ENCODE data around the gene CASP3. TPM values are rescaled to one million over a fixed set of nuclear protein-coding genes. Genes with fewer than 3 reads are reported as not detected.
"Not testable (repeated sequence)": the region's sequence is repeated elsewhere in the genome, so short reads cannot be mapped to it uniquely, and the experiment has no call there.

CASP3 gene
- total RNA-seq, 1 donor from 2014 or later, result 40.8 TPM

- TF ChIP-seq CTCF (conservative IDR thresholded peaks at IDR 0.05), result no peak
- H3K27ac Mint-ChIP-seq, result no peak overlapping the region
- peaks cover 5% of the 10 kb centered on the region for H3K4me1 Mint-ChIP-seq (ENCODE audit: unreplicated experiment)
- H3K9me3 Mint-ChIP-seq, result peaks cover 5% of the 10 kb centered on the region
- H3K27me3 Mint-ChIP-seq, result no peaks in the 10 kb centered on the region
- H3K36me3 Mint-ChIP-seq, result no peaks in the 10 kb centered on the region
- no peak overlapping the region for H3K4me3 Mint-ChIP-seq
- DNase-seq (ENCODE audit: extremely low spot score, unreplicated experiment), result no peak
Measured at GRCh38 chr4:184616633-184617551, 32.4 kb downstream of the CASP3 start.

- not testable (repeated sequence) for H3K27ac Mint-ChIP-seq, H3K9me3 Mint-ChIP-seq, H3K4me3 Mint-ChIP-seq
Measured at GRCh38 chr4:184616168-184616567, 33.1 kb downstream of the CASP3 start.

GRCh38 chr4:184614509-184614908 is 34.7 kb downstream of the CASP3 start:
- H3K4me1 Mint-ChIP-seq (ENCODE audit: unreplicated experiment), result no peaks in the 10 kb centered on the region
- no peaks in the 10 kb centered on the region for H3K27me3 Mint-ChIP-seq
- DNase-seq (ENCODE audit: extremely low spot score, unreplicated experiment), result no peak
- no peak overlapping the region for H3K4me3 Mint-ChIP-seq
- no peak for TF ChIP-seq CTCF (conservative IDR thresholded peaks at IDR 0.05)
- H3K9me3 Mint-ChIP-seq, result peaks cover 5% of the 10 kb centered on the region
- H3K27ac Mint-ChIP-seq, result no peak overlapping the region
- H3K36me3 Mint-ChIP-seq, result no peaks in the 10 kb centered on the region

More at GRCh38 chr4:184616168-184616567, 33.1 kb downstream of the CASP3 start:
- not testable (repeated sequence) for H3K27me3 Mint-ChIP-seq; DNase-seq (ENCODE audit: extremely low spot score, unreplicated experiment); H3K4me1 Mint-ChIP-seq (ENCODE audit: unreplicated experiment); H3K36me3 Mint-ChIP-seq

- no peak overlapping the region for H3K27ac Mint-ChIP-seq
Measured at GRCh38 chr4:184613405-184613804, 35.8 kb downstream of the CASP3 start.

GRCh38 chr4:184612074-184612473 is 37.2 kb downstream of the CASP3 start:
- Mint-ChIP-seq H3K27ac (no peak overlapping the region), H3K4me3 (no peak overlapping the region), H3K36me3 (no peaks in the 10 kb centered on the region), H3K9me3 (peaks cover 5% of the 10 kb centered on the region), H3K27me3 (no peaks in the 10 kb centered on the region), H3K4me1 (ENCODE audit: unreplicated experiment) (no peaks in the 10 kb centered on the region)
- no peak for TF ChIP-seq CTCF (conservative IDR thresholded peaks at IDR 0.05)
- no peak for DNase-seq (ENCODE audit: extremely low spot score, unreplicated experiment)

More at GRCh38 chr4:184613405-184613804, 35.8 kb downstream of the CASP3 start:
- no peak for TF ChIP-seq CTCF (conservative IDR thresholded peaks at IDR 0.05)
- DNase-seq (ENCODE audit: extremely low spot score, unreplicated experiment), result no peak
- H3K9me3 Mint-ChIP-seq, result peaks cover 5% of the 10 kb centered on the region
- H3K4me3 Mint-ChIP-seq, result no peak overlapping the region
- H3K4me1 Mint-ChIP-seq (ENCODE audit: unreplicated experiment), result no peaks in the 10 kb centered on the region
- H3K27me3 Mint-ChIP-seq, result no peaks in the 10 kb centered on the region
- no peaks in the 10 kb centered on the region for H3K36me3 Mint-ChIP-seq

GRCh38 chr4:184607429-184607828 is 41.8 kb downstream of the CASP3 start:
- not testable (repeated sequence) for DNase-seq (ENCODE audit: extremely low spot score, unreplicated experiment); H3K27ac Mint-ChIP-seq; H3K36me3 Mint-ChIP-seq; H3K27me3 Mint-ChIP-seq; H3K4me3 Mint-ChIP-seq; H3K4me1 Mint-ChIP-seq (ENCODE audit: unreplicated experiment)
- H3K9me3 Mint-ChIP-seq, result peaks cover 18% of the 10 kb centered on the region

GRCh38 chr4:184602857-184603256 is 46.4 kb downstream of the CASP3 start:
- H3K27ac Mint-ChIP-seq; H3K4me1 Mint-ChIP-seq (ENCODE audit: unreplicated experiment); H3K4me3 Mint-ChIP-seq; DNase-seq (ENCODE audit: extremely low spot score, unreplicated experiment); H3K36me3 Mint-ChIP-seq: not testable (repeated sequence)
- H3K9me3 Mint-ChIP-seq, result peaks cover 18% of the 10 kb centered on the region
- peaks cover 10% of the 10 kb centered on the region for H3K27me3 Mint-ChIP-seq

GRCh38 chr4:184600982-184601381 is 48.3 kb downstream of the CASP3 start:
- not testable (repeated sequence) for H3K27ac Mint-ChIP-seq; H3K27me3 Mint-ChIP-seq; H3K36me3 Mint-ChIP-seq; H3K4me3 Mint-ChIP-seq; DNase-seq (ENCODE audit: extremely low spot score, unreplicated experiment); H3K4me1 Mint-ChIP-seq (ENCODE audit: unreplicated experiment)
- H3K9me3 Mint-ChIP-seq, result peaks cover 12% of the 10 kb centered on the region

Data from type B pancreatic cell (in vitro differentiated cells).